HG03196 (cell line): Measurements from ENCODE around the gene ARL6IP6.

Source experiments
- ATAC-seq: cut with Tn5 transposase; IDR thresholded peaks from one replicate; pipeline ENCODE4 v1.9.1; 2021; ENCODE audit not compliant: unreplicated experiment

ARL6IP6 gene

DNA sequence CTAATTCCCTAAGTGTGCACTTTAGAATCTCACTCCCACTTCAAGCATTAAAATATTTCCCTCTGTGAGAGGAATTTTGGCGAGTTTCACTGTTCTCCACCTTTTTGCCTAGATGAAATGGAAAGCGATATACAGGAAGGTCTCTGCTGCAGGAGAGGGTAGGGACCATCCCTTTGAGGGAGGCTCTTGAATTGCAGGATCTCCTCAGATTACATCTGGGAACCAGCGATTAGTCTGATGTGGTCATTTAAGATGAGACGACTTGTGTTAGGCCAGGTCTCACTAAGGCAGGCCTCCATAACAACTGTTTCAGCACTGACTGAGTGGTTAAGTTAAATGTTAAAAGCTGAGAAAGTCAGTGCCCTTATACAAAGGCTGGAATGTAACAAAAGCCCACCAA lies 74.6 kb downstream of the ARL6IP6 start:
- ATAC-seq: no peak

DNA sequence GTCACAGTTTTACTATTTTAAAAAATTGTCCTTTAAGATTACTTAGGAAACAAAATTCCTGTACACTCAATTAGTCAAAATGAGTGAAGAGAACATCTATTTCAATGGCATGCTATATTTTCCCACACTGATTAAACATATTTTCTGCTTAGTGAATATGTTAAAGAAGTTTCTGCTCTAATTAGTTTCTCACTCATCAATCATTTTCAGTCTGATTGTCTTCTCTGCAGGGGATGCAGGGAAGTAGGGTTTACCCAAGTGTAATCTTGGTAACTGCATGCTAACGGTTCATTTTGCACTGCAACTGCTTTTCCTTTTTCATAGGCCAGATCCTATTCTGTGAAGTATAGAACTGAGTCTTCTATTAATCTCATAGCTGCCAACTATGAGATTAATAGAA lies 78.5 kb downstream of the ARL6IP6 start:
- no peak for ATAC-seq

DNA sequence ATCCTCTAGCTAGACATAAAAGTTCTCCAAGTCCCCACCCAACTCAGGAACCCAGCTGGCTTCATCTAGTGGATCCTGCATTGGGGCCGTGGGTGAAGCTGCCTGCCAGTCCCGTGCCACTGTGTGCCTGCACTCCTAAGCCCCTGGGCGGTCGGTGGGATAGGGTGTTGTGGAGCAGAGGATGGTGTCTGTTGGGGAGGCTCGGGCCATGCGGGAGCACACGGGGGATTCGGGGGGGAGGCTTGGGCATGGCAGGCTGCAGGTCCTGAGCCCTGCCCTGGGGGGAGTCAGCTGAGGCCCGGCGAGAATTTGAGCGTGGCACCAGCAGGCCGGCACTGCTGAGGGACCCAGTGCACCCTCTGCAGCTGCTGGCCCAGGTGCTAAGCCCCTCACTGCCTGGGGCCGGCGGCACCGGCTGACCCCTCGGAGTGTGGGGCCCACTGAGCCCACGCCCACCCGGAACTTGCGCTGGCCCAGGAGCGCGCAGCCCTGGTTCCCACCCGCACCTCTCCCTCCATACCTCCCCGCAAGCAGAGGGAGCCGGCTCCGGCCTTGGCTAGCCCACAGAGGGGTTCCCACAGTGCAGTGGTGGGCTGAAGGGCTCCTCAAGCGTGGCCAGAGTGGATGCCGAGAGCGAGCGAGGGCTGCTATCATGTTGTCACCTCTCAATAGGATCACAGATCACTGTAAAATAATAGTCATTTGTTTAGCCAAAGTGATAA lies 86.4 kb downstream of the ARL6IP6 start:
- ATAC-seq: no peak

GRCh38 chr2:152811916-152812315 lies 93.5 kb downstream of the ARL6IP6 start:
- ATAC-seq: no peak
